GM19193 (cell line): ENCODE data around the gene BMF.
A peak's percentile ranks its signal among the peaks of the same experiment; 100 is the strongest.

Experiments
- POLR2A ChIP-seq: IDR thresholded peaks from 4 replicates; pipeline ENCODE4 v1.6.1; 2011; ENCODE audit not compliant: insufficient read depth, insufficient read length; ENCODE audit errors: extremely low read depth

The BMF gene

DNA sequence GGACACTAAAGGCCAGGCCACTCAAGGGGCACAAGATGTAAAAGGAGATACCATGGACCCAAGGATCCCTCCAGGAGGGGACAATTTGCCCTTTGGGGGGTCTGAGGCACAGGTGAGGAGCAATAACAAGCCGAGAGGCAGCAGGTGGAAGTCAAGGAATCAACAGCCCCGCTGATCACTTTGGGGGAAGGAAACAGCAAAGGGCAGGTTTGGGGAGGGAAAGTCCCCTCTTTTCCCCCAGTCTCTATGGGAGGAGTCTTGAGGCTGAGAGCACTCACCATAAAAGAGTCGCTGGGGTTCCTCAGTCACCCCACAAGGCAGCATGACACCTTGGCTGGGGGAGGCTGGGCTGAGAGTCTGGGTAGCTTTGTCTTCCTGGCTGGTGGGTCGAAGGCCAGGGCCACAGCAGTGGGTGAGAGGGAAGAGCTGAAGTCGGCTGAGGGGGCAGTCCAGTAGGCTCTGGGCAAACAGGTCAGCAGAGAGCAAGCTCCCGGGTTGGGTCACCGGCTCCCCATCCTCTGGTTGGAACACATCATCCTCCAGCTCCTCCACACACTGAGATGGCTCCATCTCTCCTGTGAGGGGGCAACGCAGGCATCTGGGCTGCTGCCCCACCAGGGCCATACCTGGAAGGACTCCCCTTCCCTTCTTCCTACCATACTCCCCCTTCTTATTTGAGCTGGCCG lies 3.0 kb downstream of the BMF start:
- TF ChIP-seq POLR2A, result peak; percentile 95

DNA sequence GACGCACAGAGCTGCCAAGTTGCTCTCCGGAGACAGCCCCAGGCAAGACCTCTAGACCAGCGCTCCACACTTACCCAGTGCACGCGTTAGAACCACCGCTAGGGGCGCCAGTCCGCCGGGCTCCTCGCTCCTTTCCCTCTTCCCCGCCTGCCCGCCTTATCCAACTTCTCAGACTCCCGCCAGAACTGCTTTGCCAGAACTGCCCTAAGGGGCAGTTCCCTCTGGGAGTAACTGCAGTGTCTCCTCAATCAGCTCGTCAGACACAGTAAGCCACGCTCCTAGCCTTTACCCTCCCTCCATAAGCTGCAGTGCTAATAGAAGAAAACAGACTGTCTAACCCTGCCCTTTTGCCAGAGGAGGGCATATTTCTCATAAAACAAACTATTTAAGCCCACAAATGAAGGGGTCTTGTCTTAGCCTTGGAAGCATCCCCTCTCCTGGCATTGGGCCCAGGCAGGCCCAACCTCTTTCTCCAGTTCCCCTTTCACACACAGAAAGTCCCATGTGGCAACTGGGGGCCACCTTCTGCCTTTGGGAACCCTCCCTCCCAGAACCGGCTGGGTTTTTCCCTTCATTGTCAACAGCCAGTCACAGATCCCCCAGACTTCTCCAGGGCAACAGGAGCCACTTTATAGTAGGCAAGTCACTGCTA lies 3.7 kb downstream of the BMF start:
- no peak for TF ChIP-seq POLR2A

DNA sequence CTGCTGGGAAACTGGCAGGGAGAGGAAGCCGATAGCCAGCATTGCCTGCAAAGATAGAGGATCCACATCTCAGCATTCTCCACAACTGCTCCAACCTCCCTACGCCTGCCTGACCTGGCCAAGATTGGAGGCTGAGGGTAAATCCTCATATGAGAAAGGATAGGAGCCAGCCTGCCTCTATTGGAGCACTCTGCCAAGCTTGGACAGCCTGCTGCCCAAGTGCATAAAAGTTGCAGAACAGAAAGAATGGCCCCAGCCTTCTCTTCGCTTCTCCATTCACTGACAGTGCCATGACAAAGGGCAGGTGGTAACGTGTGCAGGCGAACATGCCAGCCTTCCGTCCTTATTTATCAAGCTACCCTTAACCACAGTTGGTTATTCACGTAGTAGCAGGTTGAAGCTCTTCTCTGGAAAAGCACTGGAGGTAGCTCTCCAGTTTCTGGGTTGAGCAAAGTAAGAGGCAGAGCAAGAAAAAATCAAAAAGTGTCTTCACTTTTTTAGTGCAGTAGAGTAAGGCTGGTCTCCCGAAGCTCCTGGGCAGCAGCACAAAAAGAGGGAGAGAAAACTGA lies 4.3 kb downstream of the BMF start:
- no peak for TF ChIP-seq POLR2A

DNA sequence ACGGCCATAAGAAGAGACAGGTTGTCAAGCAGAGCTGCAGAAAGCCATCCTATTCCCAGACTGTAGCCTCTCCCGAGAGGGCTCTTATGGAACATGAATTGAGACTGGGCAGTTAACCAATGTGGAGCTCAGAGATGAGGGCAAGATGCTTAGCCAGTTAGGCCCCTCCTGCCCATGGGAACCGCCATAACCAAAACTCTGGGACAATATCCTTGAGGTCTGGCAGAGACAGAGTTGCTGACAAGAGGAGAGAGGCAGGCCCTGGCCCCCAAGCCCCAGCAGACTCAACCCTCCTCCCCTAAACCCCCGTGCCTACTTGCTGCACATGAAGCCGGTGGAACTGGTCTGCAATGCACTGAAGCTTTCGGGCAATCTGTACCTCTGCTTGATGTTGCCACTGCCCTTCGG lies 4.8 kb downstream of the BMF start:
- no peak for TF ChIP-seq POLR2A

DNA sequence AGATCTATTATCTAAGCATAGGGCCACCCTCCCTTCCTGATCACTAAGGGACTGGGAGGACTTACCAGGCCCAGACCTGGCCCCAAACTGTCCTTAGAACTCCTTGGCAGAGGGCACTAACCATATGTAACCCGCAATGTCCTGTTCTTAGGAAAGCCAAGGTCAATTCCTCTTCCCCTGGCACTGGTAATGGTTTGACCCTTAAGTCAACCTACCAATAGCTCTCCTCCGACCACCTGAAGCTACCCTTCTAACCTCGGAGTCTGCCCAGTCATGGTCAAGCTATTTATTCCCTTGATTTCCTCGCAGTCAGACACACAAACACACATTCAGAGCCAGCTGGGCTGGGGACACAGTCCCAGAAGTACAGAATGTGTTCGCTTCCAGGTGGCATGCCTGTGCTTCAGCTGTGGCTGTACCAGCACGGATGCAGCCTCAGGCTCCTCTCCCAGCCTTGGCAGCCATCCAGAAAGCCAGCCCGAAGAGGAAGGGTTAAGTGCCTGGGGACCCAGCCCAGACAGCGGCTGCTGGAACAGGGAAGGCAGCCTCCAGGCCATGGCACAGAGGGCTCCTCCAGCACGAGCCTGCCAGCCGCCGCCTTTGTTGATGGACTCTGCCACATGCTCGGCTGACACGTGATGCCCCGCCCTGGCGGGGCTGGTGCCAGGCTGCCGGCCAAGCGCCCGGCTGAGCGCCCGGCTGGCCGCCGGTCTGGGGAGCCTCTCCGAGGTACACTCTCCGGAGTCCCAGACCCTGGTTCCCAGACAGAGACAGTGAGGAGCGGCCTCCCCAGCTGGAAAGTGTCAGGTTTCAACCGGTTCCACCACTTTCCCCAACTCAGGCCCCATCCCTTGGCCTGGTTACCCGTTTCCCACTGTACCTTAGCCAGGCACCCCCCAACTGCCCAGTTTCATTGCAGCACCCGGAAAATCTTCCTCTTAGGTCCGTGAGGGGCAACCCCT lies 5.5 kb downstream of the BMF start:
- no peak for TF ChIP-seq POLR2A

DNA sequence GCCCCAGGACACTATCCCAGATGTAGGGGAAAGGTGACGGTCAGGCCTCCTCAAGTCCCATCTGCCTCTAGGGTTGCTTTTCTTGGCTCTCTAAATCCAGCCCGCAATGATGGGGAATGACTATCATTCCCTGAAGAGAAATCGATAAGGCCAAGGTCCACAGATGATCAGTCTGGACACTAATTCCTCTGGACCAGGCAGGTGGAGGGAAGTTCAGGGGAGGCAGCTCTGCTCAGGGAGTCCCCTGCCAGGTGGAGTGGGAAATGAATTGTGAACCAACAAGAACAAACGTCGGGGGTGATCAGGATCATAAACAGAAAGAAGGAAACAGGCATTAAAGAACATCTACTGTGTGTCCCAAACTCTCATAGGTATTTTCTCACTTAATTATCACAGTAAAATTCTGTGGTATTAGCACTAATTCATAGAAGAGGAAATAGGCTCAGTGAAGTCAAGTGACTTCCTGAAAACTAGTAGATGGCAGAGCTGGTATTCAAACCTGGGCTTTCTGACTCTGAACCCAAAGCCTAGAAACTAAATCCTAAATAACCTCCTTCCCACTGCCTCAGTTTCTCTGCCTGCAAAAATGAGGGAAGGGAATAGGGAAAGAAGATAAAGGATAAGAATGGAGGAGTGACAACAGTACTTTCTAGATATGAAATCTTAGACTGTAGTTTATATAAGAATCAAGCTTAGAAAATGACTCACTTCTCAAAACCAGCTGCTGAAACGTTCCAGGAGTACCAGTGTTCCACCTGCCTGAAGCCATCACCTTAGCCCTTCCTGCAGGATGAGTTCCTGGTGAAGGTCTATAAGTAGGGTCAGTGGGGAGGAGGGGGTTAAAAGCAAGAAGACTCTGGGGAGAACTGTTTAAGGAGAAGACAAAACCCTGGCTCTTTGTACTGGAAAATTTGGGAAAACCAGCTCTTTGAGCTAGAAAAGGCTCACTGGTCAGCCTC lies 7.5 kb downstream of the BMF start:
- no peak for TF ChIP-seq POLR2A

DNA sequence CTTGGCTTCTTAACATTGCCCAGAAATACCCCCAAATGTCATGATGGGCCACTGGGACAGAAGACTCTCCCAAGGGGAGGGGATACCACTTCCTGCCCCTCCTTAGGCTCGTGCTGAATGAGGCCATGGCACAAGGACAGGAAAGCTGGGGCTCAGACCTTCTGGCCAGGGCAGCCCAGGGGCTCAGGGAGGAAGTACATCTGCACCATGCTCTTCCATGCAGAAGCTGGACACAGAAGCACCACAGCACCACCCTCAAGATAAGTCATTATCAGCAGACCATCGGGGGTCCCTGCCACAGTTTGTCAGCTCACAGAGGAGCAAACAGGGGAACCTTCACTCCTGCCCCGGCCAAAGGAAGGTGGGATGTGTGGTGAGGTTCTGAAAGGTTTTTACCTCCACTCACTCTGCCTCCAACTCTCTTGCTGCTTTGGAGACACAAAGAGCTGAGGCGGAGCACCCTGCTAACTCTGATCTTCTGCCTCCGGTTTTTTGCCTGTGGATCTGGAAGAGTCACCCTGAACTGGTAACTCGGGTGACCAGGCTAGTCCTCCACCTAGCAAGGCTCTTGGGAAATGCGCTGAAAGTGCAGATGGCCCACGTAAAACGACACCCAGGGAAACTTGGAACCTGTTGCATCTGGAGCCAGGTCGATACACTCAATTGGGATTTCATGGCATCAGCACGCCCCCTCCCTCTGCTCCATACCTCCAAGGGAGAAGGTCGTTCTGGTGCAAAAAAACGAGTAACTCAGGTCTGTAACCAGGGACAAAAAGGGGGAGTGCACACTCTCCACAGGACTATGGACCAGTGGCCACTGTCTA lies 8.3 kb downstream of the BMF start:
- no peak for TF ChIP-seq POLR2A

DNA sequence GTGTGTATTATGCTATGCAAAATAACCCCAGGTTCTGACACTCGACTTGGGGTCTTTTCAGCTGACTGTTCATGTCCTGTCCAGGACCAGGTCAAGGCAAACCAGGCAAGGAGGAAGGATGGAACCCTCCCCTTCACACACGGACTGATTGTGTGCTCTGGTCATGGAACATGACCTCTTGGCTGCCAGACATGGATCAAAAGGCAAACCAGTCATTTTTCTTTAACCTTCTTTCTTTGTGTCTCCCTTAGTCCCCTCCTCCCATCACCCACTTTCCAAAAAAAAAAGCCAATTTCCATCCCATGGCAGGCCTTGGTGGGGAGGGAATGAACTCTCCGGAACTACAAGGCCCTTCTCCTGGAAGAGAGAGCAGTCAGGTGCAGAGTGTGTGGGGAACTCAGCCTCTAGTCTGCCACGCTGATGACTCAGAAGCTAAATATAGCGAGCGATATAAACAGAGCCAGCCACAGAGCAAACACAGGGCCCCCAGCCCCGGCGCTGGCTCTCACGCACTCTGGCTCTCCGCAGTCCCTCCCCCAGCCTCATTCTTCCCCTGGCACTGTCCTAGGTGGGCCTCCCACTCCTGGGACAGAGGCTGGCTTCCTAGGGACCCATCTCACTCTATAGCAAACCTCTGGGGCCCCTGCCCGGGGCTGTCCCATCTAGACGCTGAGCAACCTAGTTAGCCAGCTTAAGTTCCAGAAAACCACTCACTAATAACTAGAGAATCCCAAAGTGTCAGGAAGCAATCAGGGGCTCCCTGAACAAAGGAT lies 10.0 kb downstream of the BMF start:
- peak; percentile 72 for TF ChIP-seq POLR2A

DNA sequence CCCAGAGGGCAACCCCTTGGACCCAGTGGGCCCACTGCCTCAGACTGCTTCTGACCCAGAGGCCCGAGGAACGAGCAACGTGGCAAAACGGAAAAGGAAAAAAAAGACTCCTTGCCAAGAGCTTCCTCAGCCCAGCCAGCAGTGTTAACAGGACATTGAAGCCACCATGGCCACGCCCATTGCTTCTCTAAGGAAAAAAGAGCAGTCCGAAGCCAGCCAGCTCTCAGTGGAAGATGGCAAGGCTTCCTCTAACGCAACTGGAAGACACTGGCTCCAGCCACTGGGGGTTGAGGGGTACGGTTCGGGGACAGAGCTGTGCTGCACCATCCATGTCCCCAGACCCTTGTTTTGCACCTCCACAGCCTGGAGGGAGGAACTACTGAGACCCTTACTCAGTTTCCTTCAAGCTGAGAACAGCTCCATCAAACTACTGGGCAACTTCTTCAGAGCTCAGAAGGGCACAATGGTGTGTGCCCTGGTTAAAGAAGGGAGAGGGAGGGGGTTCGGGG lies 10.7 kb downstream of the BMF start:
- TF ChIP-seq POLR2A, result no peak

DNA sequence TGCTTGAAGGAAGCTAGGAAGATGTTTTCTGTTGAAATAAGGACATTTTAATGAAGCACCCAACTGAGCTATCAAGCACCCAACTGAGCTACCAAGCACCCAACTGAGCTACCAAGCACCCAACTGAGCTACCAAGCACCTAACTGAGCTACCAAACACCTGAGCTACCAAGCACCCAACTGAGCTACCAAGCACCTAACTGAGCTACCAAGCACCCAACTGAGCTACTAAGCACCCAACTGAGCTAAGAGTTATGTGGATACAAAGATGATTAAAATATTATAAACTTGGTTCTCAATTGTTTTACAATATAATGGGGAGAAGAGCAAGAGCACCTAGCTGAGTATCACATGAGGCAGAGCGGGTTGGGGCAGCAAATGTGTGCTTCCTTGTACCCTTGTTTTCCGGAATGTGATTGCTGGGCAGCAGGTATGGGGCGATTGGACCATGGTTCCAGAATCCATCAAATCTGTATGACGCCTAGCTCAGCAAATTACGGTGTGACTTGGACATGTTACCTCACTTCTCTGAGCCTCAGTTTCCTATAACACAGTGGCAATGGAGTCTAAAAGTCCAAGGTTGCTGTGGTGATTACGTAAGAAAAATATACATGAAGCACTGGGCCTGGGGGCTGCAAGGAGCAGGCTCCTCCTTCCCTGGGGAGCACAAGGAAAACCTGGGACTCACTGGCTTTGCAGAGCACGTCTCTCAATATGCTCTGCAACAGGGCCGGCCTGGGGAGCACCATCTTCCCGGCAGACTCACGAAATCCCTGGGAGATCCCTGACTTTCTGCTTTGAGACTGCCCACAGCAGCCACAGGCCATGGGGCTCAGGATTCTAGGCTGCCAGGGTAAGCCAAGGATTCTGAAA lies 11.3 kb downstream of the BMF start:
- TF ChIP-seq POLR2A, result no peak

DNA sequence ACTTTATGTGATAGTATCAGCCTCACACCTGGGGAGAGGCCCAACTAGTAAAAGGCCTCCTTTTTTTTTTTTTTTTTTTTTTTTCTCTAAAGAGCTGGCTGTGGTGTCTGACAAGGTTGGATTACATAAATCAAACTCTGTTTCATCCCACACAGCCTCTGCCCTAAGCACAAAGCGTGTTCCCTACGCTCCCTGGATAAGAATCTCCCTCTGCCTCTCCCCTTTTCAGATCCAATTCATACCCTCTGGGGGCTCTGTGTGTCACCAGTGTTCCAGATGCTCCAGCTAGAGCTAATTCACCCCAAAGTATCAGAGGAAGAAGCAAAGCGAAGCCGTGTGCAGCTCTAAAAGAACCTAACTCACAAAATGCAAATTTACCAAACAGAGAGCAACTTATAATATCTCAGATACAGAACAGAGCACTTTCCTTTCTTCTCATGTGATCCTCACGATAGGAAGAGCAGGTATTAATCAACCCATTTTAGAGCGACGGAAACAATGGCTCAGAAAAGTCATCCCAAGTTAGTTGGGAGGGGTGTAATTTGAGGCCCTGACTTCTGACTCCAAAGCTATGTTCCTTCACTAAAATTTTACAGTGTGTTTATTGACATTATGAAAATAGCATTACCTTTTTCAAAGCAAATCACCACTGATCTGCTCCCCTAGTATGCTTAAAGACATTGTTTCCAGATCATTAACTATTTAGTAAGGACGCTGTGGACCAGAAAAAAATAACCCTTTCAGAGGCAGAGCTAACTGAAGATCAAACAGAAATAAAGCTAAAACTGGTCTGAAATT lies 12.4 kb downstream of the BMF start:
- no peak for TF ChIP-seq POLR2A
